Left renal pelvis (tissue), 4 donors: ENCODE results near the gene PORCN. TPM values are rescaled to one million over a fixed set of nuclear protein-coding genes. Genes with fewer than 3 reads are reported as not detected.
A peak's percentile ranks its signal among the peaks of the same experiment; 100 is the strongest.
"Not testable (repeated sequence)": the region's sequence is repeated elsewhere in the genome, so short reads cannot be mapped to it uniquely, and the experiment has no call there.

Source experiments
- DNase-seq, 4 donors: peaks; one replicate each; pipeline ENCODE4 v3.0.0-alpha.2; 2013; ENCODE audit warnings: low read depth in 4 of 4, low spot score in 3 of 4
- polyA plus RNA-seq, 4 donors: library from polyadenylated mRNA; unstranded; fragments of 120-200 nt; gene quantifications; one replicate each; pipeline ENCODE4 v1.2.1, GENCODE V29; 2013; ENCODE audit not compliant: insufficient read length in 4 of 4

PORCN gene
- polyA plus RNA-seq, 4 donors: 7.1 to 9.8 (median 8.4) TPM

DNA sequence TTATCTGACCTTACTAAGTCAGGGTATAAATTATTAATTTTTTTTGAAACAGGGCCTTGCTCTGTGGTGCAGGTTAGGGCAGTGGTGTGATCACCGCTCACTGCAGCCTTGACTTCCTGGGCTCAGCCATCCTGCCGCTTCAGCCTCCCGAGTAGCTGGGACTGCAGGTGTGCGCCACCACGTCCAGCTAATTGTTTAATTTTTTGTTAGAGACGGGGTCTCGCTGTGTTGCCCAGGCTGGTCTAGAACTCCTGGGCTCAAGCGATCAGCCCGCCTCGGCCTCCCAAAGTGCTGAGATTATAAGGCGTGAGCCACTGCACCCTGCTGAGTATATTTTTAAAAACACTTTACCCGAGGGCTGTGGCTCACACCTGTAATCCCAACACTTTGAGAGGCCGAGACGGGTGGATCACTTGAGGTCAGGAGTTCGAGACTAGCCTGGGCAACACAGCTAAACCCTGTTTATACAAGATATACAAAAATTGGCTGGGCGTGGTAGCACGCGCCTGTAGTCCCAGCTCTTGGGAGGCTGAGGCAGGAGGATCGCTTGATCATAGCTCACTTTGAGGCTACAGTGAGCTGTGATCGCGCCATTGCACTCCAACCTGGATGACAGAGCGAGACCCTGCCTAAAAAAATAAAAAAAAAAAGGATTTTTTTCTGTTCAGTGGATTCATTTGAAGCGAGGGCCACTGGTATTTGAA is 30.0 kb downstream of the PORCN start:
- no peak for DNase-seq

DNA sequence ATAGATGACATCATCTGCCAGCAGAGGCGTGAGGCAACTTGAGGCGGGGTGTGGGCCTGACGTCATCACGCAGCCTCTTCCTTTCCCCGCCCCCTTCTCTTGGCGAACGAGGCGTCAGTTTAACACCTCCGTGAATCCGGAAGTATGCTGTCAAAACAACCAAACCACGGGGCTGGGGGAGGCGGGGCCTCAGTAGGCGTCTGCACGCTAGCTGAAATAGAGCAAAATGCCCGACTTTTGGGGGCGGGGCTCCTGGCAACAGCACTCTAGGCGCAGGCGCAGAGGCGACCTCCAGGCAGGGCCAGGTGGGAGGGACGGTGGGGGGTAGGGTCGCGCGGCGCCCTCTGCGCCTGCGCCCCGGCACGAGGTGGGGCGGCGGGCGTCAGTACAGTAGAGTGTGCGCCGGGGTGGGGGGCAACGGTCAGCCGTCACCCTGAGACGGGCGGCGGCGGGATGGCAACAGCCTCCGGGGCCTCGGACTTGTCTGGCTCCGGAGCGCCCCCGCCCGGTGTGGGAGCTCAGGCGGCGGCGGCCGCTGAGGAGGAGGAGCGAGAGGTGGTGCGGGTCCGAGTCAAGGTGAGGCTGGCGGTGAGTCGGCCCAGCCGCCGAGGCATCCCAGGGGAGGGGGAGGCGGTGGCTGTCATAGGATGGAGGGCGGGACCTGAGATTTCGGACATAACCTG is 30.7 kb downstream of the PORCN start, which contains the start of gene TBC1D25:
Gene TBC1D25, plus strand, starts transcription at position 370 of the 683 bp plus-strand sequence. Its CDS starts 84 bp downstream, at position 454.
- DNase-seq: peak; percentile 82 to 88 (median 88)

GRCh38 chrX:48540028-48540375 is 31.2 kb downstream of the PORCN start:
- DNase-seq: peak in 1 of 4 donors; percentile 3

GRCh38 chrX:48540480-48540879 is 31.7 kb downstream of the PORCN start:
- no peak for DNase-seq

- DNase-seq: no peak
Measured at GRCh38 chrX:48541140-48541814, 32.5 kb downstream of the PORCN start.

- no peak for DNase-seq
Measured at GRCh38 chrX:48548871-48549270, 40.1 kb downstream of the PORCN start.

DNA sequence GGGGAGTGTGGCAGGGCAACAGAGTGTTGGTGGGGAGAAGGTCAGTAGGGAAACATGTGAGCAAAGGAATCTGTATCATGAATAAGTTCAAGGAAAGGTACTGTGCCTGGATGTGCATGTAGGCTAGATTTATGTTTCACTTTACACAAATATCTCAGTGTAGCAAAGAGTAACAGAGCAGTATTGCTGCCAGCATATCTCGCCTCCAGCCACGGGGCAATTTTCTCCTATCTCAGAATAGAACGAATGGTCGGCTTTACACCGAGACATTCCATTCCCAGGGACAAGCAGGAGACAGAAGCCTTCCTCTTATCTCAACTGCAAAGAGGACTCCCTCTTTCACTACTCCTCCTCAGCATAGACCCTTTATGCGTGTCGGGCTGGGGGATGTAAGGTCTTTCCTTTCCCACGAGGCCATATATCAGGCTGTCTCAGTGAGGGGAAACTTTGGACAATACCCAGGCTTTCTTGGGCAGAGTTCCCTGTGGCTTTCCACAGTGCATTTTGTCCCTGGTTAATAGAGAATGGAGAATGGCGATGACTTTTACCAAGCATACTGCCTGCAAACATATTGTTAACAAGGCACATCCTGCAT is 47.0 kb downstream of the PORCN start:
- DNase-seq: not testable (repeated sequence)

GRCh38 chrX:48558271-48558670 is 49.5 kb downstream of the PORCN start:
- DNase-seq: no peak

DNA sequence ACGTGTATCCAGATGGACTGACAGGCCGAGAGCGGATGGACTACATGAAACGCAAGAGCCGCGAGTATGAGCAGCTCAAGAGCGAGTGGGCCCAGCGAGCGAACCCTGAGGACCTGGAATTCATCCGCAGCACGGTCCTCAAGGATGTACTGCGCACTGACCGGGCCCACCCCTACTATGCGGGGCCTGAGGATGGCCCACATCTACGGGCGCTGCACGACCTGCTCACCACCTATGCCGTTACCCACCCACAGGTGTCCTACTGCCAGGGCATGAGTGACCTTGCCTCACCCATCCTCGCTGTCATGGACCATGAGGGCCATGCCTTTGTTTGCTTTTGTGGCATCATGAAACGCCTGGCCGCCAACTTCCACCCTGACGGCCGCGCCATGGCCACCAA is 50.8 kb downstream of the PORCN start:
- no peak for DNase-seq

DNA sequence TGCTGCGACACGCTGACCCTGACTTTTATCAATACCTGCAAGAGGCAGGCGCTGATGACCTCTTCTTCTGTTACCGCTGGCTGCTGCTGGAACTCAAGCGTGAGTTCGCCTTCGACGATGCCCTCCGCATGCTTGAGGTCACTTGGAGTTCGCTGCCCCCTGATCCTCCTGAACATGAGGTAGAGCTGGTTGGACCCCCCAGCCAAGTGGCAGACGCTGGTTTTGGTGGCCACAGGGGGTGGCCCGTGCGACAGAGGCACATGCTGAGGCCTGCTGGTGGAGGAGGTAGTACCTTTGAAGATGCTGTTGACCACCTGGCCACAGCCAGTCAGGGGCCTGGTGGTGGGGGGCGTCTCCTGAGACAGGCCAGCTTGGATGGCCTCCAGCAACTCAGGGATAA is 51.3 kb downstream of the PORCN start:
- DNase-seq: no peak

- no peak for DNase-seq
Measured at GRCh38 chrX:48560681-48561080, 51.9 kb downstream of the PORCN start.

DNA sequence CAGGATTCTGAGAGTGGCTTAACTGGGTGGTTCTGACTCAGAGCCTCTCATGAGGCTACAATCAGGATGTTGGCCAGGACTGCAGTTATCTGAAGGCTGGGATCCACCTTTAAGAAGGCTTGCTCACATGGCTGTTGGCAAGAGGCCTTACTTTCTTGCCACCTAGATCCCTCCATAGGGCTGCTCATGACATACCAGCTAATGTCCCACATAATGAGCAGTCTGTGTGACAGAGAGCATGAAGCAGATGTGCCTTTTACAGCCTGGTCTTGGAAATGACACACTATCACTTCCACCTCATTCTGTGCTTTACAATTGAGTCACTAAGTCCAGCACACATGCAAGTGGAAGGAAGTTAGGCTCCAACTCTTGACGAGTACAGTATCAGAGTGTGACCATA is 61.2 kb downstream of the PORCN start:
- DNase-seq: no peak

Other genes with a start within 250 kb of the PORCN start
- not detected for gene SSX3, start 152.3 kb upstream of the PORCN start, polyA plus RNA-seq
- not detected for gene SSX4, start 125.5 kb upstream of the PORCN start, polyA plus RNA-seq
- gene SSX4B, start 97.0 kb upstream of the PORCN start, polyA plus RNA-seq: not detected
- 1 to 10 TPM; 4.2 to 9.2 (median 6.1) TPM for gene SLC38A5, start 38.7 kb upstream of the PORCN start, polyA plus RNA-seq
- 10 to 100 TPM; 34.1 to 51.2 (median 39.6) TPM for gene FTSJ1, start 32.8 kb upstream of the PORCN start, polyA plus RNA-seq
- gene EBP, start 12.8 kb downstream of the PORCN start, polyA plus RNA-seq: 10 to 100 TPM; 33.8 to 76.9 (median 69.0) TPM
- gene TBC1D25, start 30.7 kb downstream of the PORCN start, polyA plus RNA-seq: 10 to 100 TPM in 1 of 4 donors, 1 to 10 TPM in 3; 8.9 to 12.2 (median 9.6) TPM
- gene RBM3, start 65.5 kb downstream of the PORCN start, polyA plus RNA-seq: 100 to 1,000 TPM; 246 to 383 (median 329) TPM
- 100 to 1,000 TPM; 111 to 149 (median 114) TPM for gene WDR13, start 88.5 kb downstream of the PORCN start, polyA plus RNA-seq
- gene WAS, start 174.8 kb downstream of the PORCN start, polyA plus RNA-seq: 1 to 10 TPM; 2.8 to 4.0 (median 3.4) TPM
- gene SUV39H1, start 187.7 kb downstream of the PORCN start, polyA plus RNA-seq: 1 to 10 TPM; 4.7 to 7.8 (median 5.9) TPM